GM10266 (cell line): ENCODE measurements around the gene TBX20.
"Not testable (repeated sequence)": the region's sequence is repeated elsewhere in the genome, so short reads cannot be mapped to it uniquely, and the experiment has no call there.

Experiments used
- DNase-seq: peaks from one replicate; pipeline ENCODE4 v3.0.0; 2012; ENCODE audit errors: extremely low spot score
- CTCF ChIP-seq: IDR thresholded peaks from 2 replicates; pipeline ENCODE4 v1.5.1; 2012; ENCODE audit warnings: mild to moderate bottlenecking, low read depth; ENCODE audit not compliant: control insufficient read depth, insufficient read depth; ENCODE audit errors: missing control alignments

TBX20 gene

GRCh38 chr7:35185908-35186731 is 67.8 kb downstream of the TBX20 start:
- DNase-seq = no peak

DNA sequence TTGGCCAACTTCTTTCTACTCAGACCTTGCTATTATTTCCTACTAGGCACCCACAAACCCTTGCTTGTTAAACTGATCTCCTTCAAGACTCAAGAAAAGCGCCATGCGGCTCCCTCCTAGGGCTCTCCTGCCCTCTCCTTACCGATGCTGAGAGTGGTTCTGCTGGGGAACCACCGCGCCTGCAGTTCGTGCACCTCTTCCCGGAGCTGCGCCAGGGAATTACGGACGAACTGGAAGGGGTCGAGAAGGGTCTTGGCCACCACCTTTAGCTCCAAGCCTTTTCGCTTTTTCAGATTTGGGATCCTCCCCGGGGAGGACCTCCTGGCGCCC is 68.4 kb downstream of the TBX20 start:
- not testable (repeated sequence) for DNase-seq

More at GRCh38 chr7:35185908-35186731, 67.8 kb downstream of the TBX20 start:
- no peak for TF ChIP-seq CTCF

DNA sequence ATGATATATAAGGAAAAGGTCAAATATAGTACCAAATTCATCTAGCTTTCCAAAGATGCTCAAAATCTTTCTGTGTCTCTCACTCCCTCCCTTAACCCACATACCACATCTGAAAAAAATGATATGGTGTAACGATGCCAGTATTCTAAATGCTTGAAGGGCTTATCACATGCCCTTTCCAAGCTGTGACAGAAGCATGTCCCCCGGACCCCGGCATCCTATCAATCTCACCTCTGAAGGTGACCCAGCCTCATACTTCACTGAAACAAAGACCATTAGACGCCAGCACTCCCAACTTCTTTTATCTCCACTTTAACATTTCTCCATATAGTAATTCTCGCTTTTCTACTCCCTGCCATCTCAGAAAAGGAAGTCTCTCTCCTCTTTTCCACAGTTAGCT is 68.9 kb downstream of the TBX20 start:
- not testable (repeated sequence) for DNase-seq

DNA sequence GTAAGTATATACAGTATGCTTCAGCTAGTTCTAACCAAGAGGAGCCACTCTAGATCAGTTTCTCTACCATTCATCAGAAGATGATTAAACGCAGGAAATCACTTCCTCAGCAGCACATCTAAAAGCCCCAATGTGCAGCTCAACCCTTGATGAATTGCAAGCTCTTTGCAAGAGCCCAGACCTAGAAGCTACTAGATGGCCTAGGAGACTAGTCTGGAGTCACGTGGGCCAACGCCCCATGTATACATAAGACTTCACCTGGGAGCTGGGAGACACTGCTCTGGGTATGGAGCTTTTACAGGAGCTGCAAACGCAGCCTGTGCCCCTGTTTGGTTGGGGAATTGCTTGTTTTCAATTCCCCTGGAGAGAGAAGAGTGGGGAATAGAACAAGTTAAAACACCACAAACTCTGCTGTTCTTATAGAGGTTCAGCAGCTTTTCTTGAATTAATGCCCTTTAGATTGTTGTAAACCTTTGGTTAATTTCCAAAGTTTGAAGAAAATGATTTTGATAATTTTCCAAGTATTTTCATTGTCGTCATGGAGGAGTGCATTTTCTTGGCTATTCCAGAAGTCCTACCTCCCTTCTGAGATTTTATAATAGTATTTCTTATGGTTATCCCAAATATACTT is 69.9 kb downstream of the TBX20 start:
- DNase-seq = not testable (repeated sequence)

DNA sequence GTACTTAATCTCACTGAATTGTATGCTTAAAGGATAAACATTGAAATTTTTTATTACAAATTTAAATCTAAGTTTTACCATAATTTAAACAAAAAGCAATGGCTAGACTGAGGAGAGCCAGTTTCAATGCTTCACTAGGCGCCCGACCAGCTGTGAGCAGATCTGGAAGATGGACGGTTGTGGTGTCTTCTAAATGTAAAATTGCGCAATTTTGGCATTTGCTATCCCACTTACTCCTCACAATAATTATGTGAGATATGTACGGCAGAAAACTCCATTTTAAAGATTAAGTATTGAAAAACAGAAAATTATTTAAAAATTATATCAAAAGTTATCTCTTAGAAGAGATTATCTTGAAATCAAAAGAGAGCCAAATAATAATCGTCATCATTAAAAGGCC is 73.2 kb downstream of the TBX20 start:
- not testable (repeated sequence) for DNase-seq

GRCh38 chr7:35173176-35173575 is 80.7 kb downstream of the TBX20 start:
- not testable (repeated sequence) for DNase-seq

DNA sequence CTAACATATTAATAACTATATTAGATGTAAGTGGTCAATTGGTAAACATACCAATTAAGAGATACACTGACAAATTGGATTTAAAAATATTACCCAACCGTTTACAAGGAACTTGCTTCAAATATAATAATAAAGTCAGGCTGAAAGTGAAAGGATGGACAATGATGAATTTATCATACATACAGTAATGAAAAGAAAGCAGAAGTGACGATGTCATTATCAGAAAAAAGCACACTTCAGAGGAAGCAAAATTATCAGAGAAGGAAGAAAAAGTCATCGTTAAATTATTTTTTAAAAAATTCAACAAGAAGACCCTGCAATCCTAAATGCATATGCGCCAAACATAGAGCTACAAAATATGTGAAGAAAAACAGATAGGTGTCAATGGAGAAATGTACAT is 81.8 kb downstream of the TBX20 start:
- DNase-seq = not testable (repeated sequence)

DNA sequence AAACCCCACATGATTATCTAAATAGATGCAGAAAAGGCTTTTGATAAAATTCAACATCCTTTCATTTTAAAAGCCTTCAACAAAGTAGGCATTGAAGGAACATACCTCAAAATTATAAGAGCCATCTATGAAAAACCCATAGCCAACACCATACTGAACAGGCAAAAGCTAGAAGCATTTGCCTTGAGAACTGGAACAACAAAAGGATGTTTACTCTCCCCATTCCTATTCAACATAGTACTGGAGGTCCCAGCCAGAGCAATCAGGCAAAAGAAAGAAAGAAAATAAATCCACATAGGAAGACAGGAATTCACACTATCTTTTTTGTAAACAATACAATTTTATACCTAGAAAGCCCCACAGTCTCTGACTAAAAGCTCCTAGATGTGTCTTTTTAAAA is 86.2 kb downstream of the TBX20 start:
- DNase-seq = not testable (repeated sequence)

DNA sequence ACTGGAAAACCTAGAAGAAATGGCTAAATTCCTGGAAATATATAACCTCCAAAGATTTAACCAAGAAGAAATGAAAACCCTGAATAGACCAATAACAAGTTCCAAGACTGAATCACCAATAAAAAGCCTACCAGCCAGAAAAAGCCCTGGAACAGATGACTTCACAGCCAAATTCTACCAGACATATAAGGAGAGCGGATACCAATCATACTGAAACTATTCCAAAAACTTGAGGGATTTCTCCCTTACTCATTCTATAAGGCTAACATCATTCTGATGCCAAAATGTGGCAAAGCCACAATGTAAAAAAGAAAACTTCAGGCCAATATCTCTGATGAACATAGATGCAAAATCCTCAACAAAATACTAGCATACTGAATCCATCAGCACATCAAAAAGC is 86.7 kb downstream of the TBX20 start:
- DNase-seq = not testable (repeated sequence)

DNA sequence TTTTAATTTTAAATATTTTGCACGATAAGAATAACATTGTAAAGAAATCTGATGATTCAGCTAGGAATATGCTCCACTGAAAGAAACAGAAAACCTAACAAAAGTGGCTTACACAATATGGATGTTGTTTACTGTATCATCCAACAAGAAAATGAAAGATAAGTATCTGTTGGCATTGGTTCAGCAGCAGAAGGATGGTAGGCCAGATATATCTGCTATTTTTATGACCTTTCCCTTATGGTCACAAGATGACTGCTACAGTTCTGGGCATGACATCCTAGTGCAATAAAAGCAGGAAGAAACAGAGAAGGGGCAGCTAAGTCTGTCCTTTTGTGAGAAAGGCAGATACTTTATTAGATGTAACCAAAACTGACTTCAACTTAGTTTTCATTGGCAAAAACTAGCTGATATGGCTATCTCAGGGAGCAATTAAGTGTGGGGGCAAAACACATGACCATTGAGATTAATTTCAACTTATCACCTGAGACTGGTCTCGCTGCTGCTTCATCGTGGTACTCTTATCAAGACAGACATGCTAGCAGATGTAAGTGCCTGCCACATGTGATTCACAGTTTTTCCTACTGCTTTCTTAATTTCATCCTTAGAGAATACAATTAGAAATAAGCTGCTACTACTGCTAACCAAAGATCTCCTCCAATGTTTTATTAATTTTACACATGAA is 92.7 kb downstream of the TBX20 start:
- not testable (repeated sequence) for DNase-seq
